Right atrium auricular region (tissue), 2 donors: ENCODE data around the gene TPST2. TPM values are rescaled to one million over a fixed set of nuclear protein-coding genes. Genes with fewer than 3 reads are reported as not detected.

Source experiments
- DNase-seq: peaks from one replicate; pipeline ENCODE4 v3.0.0-alpha.2; 2019; ENCODE audit warnings: low spot score
- H3K27ac ChIP-seq, 2 donors: fragments of 200-600 bp; sonication (generic); 1 replicate in 1 of 2; 2 replicates in 1 of 2; pipeline ENCODE4 v1.5.1; 2016 to 2019
- H3K27me3 ChIP-seq, 2 donors: fragments of 200-600 bp; sonication (generic); one replicate each; pipeline versions ENCODE4 v1.5.1 to v1.6.0; 2017 to 2019
- H3K36me3 ChIP-seq: fragments of 200-600 bp; sonication (generic); one replicate; pipeline ENCODE4 v1.5.1; 2016
- H3K4me1 ChIP-seq, 2 donors: fragments of 200-600 bp; sonication (generic); one replicate each; pipeline versions ENCODE4 v1.5.1 to v1.6.0; 2017 to 2019
- H3K4me3 ChIP-seq, 2 donors: fragments of 200-600 bp; sonication (generic); 1 replicate in 1 of 2; 2 replicates in 1 of 2; pipeline ENCODE4 v1.5.1; 2017 to 2019; ENCODE audit warnings: mild to moderate bottlenecking in 1 of 2, moderate library complexity in 1 of 2
- H3K9me3 ChIP-seq, 2 donors: fragments of 200-600 bp; sonication (generic); one replicate each; pipeline ENCODE4 v1.5.1; 2019
- CTCF ChIP-seq, 2 donors: fragments of 200-600 bp; sonication (generic); IDR thresholded peaks; one replicate each; pipeline ENCODE4 v1.5.1; 2019; ENCODE audit warnings: antibody characterized with exemption in 2 of 2
- total RNA-seq, 2 donors: library from RNA; depleted of rRNA; stranded (reverse); fragments of >200 nt; gene quantifications; one replicate each; pipeline ENCODE4 v1.1.0, GENCODE V29; 2016

Gene TPST2
- total RNA-seq, 2 donors from 2014 or later: 63.4 to 104 TPM

- no peak overlapping the region for H3K4me3 ChIP-seq
- no peak for TF ChIP-seq CTCF (IDR thresholded peaks at IDR 0.05)
- no peak overlapping the region for H3K27ac ChIP-seq
- no peak for DNase-seq
- peaks cover 0 to 26% of the 10 kb centered on the region in 2 donors for H3K4me1 ChIP-seq
- H3K27me3 ChIP-seq: no peaks in the 10 kb centered on the region
- no peaks in the 10 kb centered on the region for H3K9me3 ChIP-seq
- no peaks in the 10 kb centered on the region for H3K36me3 ChIP-seq
Measured at GRCh38 chr22:26564672-26565071, 25.3 kb downstream of the TPST2 start.

GRCh38 chr22:26564181-26564580 lies 25.8 kb downstream of the TPST2 start:
- no peaks in the 10 kb centered on the region for H3K27me3 ChIP-seq
- no peak for DNase-seq
- H3K27ac ChIP-seq: no peak overlapping the region
- H3K36me3 ChIP-seq: no peaks in the 10 kb centered on the region
- peaks cover 0 to 22% of the 10 kb centered on the region in 2 donors for H3K4me1 ChIP-seq
- no peaks in the 10 kb centered on the region for H3K9me3 ChIP-seq
- no peak overlapping the region for H3K4me3 ChIP-seq
- TF ChIP-seq CTCF (IDR thresholded peaks at IDR 0.05): no peak

- H3K4me1 ChIP-seq: peaks cover 0 to 13% of the 10 kb centered on the region in 2 donors
- no peak overlapping the region for H3K27ac ChIP-seq
- H3K36me3 ChIP-seq: no peaks in the 10 kb centered on the region
- no peaks in the 10 kb centered on the region for H3K27me3 ChIP-seq
- no peak for DNase-seq
- no peaks in the 10 kb centered on the region for H3K9me3 ChIP-seq
- TF ChIP-seq CTCF (IDR thresholded peaks at IDR 0.05): no peak
- H3K4me3 ChIP-seq: no peak overlapping the region
Measured at GRCh38 chr22:26563022-26563421, 26.9 kb downstream of the TPST2 start.

DNA sequence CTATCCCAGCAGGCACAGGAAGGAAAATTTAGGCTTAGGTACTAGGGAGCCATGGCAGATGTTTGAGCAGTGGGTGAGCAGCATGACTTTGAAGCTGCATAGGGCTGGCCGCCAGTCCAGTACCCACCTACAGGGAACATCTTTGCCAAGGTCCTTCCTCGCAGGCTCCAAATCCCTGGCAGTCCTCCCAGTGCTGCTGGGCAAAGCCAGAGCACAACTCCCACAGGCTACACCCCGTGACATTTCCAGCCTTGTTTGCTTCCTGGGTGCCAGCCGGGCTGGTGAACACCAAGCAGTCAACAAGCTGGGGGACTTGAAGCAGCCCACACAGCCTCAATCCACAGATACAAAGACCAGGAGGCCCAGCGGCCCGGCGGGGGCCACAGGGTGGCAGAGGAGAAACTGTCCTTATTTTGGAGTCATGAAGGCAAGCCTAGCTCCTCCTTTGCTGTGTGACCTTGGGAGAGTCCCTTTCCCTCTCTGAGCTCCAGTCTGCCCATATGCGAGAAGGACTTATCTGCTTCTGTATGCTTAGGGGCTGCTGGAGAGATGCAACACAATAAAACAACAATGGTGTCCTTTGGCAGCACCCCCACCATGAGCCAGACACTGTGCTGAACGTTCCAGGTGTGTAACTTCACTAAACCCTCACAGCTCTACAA lies 28.0 kb downstream of the TPST2 start:
- H3K27me3 ChIP-seq: no peaks in the 10 kb centered on the region
- peaks cover 0 to 12% of the 10 kb centered on the region in 2 donors for H3K4me1 ChIP-seq
- no peak overlapping the region for H3K4me3 ChIP-seq
- H3K36me3 ChIP-seq: no peaks in the 10 kb centered on the region
- H3K27ac ChIP-seq: peak overlapping the region; percentile 36 to 51
- TF ChIP-seq CTCF (IDR thresholded peaks at IDR 0.05): no peak
- no peaks in the 10 kb centered on the region for H3K9me3 ChIP-seq
- no peak for DNase-seq

- H3K4me3 ChIP-seq: no peak overlapping the region
- H3K9me3 ChIP-seq: no peaks in the 10 kb centered on the region
- no peak overlapping the region for H3K27ac ChIP-seq
- peaks cover 0 to 29% of the 10 kb centered on the region in 2 donors for H3K4me1 ChIP-seq
- no peak for DNase-seq
- TF ChIP-seq CTCF (IDR thresholded peaks at IDR 0.05): no peak
- H3K36me3 ChIP-seq: no peaks in the 10 kb centered on the region
- H3K27me3 ChIP-seq: no peaks in the 10 kb centered on the region
Measured at GRCh38 chr22:26559961-26560575, 29.9 kb downstream of the TPST2 start.
